ENCODE measurements around the gene MPO. TPM values are rescaled to one million over a fixed set of nuclear protein-coding genes. Genes with fewer than 3 reads are reported as not detected.
A peak's percentile ranks its signal among the peaks of the same experiment; 100 is the strongest.

Gene MPO
- total RNA-seq, 2 donors from 2014 or later: not detected

DNA sequence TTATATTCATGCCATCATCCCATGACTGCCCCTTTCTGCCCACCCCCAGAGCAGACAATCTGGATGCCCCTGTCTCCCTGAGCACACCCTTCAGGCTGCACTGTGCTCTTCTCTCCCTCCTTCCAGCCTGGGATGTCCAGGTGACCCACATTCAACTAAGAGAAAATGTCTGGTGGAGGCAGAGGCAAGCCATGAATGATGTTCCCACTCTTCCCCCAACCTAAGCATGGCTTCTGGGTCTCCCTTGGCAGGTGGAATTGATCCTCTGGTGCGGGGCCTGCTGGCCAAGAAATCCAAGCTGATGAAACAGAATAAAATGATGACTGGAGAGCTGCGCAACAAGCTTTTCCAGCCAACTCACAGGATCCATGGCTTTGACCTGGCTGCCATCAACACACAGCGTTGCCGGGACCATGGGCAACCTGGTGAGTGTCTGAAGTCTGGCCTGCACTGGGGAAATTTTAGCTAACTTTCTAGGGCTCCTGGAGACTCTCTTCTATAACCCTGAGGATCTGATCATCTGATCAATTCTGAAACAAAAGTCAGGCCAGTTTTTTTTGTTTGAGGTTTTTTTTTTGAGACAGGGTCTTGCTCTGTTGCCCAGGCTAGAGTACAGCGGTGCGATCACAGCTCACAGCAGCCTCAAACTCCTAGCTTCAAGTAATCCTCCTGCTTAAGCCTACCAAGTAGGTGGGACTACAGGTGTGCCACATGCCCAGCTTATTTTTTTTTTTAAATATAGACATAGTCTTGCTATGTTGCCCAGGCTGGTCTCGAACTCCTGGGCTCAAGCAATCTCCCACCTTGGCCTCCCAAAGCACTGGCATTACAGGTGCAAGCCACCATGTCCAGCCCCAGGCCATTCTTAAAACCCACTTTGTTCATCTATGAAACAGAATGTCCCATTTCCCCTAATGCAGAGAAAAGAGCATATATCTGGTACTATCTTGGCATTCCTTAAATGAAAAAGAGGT, 14.5 kb downstream of the MPO start:
- DNase-seq (ENCODE audit: low spot score in 2 of 2) (no peak), ATAC-seq (no peak)
- Mint-ChIP-seq H3K36me3 (no peaks in the 10 kb centered on the region), H3K9me3 (no peaks in the 10 kb centered on the region), H3K27ac (no peak overlapping the region)

DNA sequence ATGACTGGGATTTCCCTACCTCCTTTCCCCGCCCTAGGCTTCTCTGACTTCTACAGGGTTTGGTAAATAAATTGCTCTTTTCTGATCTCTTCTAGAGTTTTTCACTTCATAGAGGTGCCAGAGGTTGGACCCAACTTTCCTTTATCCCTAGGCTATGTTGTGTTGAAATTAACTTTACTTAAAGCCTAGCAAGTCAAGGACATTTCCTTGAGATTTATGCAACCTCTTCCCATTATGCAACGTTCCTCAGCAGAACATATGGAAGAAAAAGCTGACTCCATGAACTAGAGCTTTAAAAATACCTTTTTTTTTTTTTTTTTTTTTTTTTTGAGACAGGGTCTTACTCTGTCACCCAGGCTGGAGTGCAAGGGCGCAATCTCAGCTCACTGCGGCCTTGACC, 15.5 kb downstream of the MPO start:
- H3K27ac Mint-ChIP-seq: no peak overlapping the region
- no peak for DNase-seq (ENCODE audit: low spot score in 2 of 2)
- no peaks in the 10 kb centered on the region for H3K36me3 Mint-ChIP-seq
- no peaks in the 10 kb centered on the region for H3K9me3 Mint-ChIP-seq
- ATAC-seq: no peak

DNA sequence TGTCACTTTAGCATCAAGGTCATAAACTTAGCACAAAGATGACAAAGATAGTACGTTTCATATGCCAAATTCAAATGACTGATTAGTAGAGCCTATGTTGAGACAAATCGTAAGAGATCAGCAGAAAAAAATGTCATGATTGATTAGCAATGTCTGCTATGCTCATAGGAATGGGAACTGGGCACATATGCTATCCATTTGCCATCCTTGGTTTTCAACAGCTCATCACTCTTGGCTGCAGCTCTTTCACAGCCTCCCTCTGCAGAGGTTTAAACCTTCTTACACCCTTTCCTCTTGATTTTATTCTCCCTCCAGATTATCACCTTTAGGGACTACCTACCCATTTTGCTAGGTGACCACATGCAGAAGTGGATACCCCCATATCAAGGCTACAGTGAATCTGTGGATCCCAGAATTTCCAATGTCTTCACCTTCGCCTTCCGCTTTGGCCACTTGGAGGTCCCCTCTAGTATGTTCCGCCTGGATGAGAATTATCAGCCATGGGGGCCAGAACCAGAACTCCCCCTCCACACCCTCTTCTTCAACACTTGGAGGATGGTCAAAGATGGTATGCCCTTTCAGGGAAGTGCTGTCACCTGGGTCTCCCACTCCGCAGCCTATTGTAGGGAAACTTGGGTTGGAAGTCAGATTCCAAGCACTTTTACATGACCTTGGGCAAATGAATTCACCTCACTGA, 16.2 kb downstream of the MPO start:
- DNase-seq (ENCODE audit: low spot score in 2 of 2) (peak in 1 of 2 donors; percentile 23), ATAC-seq (no peak)
- Mint-ChIP-seq H3K36me3 (no peaks in the 10 kb centered on the region), H3K27ac (no peak overlapping the region), H3K9me3 (no peaks in the 10 kb centered on the region)

DNA sequence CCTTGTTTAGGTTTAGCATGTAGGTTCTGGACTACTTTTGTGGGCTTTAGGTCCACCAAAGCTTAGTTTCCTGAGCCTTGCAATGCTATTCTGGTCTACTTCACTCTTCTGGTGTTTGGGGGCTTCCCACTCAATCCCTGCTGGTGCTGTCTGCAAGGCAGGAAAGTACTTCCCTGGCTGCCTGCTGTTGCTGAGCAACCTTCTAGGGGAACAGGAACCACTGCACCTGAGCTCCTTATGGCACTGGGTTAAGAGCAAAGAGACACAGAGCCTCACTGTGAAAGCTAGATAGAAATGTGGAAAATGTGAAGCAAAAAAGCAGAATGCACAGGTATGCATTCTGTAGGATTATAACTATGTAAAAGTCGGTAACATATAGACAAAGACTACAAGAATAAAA, 17.0 kb downstream of the MPO start:
- no peak for DNase-seq (ENCODE audit: low spot score in 2 of 2)
- Mint-ChIP-seq H3K9me3 (no peaks in the 10 kb centered on the region), H3K27ac (no peak overlapping the region), H3K36me3 (no peaks in the 10 kb centered on the region)
- ATAC-seq: no peak

DNA sequence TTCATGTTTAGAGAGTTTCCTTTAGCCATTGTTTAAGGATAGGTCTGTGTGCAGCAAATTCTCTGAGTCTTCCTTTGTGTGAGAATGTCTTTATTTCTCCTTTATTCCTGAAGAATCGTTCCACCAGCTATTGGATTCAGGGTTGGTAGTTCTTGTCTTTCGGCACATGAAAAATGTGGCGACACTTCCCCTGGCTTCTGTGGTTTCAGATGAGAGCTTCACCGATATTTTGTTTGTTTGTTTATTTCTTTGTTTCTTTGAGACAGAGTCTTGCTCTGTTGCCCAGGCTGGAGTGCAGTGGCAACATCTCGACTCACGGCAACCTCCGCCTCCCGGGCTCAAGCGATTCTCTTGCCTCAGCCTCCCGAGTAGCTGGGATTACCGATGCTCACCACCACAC, 18.6 kb downstream of the MPO start:
- no peak overlapping the region for H3K27ac Mint-ChIP-seq
- DNase-seq (ENCODE audit: low spot score in 2 of 2): peak in 1 of 2 donors; percentile 2

DNA sequence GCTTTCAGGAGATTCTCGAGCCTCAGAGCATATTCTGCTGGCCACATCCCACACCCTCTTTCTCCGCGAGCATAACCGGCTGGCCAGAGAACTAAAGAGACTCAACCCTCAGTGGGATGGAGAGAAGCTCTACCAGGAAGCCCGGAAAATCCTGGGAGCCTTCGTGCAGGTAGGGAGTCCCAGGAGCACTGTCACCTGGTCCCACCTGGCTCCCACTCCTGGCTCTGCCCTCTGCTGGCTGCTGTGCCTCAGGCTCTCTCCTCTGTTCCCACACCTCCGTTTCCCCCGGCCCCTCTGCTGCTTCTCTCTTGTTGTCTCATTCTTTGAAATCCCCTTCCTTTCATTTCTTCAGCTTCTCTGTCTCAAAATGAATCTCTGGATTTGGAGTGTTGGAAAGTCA, 25.9 kb downstream of the MPO start:
- H3K36me3 Mint-ChIP-seq: no peaks in the 10 kb centered on the region
- ATAC-seq (no peak), DNase-seq (ENCODE audit: low spot score in 2 of 2) (no peak)
- H3K9me3 Mint-ChIP-seq: no peaks in the 10 kb centered on the region
- H3K27ac Mint-ChIP-seq: no peak overlapping the region

More for the DNA sequence above, 18.6 kb downstream of the MPO start:
- no peaks in the 10 kb centered on the region for H3K9me3 Mint-ChIP-seq
- H3K36me3 Mint-ChIP-seq: no peaks in the 10 kb centered on the region
- ATAC-seq: no peak

DNA sequence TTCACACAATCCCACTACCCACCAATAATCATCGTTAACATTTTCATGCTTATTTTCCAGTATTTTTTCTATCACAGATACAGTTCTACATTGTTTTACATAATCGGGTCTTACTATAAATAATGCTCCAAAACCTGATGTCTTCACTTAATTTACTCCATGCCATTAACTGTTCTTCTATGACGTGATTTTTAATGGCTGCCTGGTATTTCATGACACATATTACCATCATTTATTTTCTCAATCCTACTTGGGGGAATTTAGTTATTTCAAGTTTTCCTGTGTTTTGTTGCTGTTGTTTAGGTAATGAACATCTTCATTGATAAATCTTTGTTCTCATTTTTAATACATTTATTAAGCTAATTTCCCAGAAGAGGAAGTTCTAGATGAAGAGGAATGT, 27.7 kb downstream of the MPO start:
- Mint-ChIP-seq H3K9me3 (no peaks in the 10 kb centered on the region), H3K36me3 (no peaks in the 10 kb centered on the region), H3K27ac (no peak overlapping the region)
- DNase-seq (ENCODE audit: low spot score in 2 of 2): no peak
- no peak for ATAC-seq

DNA sequence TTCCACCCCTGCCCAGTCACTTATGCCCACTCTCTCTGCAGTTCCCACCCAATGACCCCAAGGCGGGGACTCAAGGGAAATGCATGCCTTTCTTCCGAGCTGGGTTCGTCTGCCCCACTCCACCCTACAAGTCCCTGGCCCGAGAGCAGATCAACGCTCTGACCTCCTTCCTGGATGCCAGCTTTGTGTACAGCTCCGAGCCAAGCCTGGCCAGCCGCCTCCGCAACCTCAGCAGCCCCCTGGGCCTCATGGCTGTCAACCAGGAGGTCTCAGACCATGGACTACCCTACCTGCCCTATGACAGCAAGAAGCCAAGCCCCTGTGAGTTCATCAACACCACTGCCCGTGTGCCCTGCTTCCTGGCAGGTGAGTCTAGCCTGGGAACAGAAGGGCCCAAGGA, 28.6 kb downstream of the MPO start:
- Mint-ChIP-seq H3K27ac (no peak overlapping the region), H3K36me3 (no peaks in the 10 kb centered on the region), H3K9me3 (no peaks in the 10 kb centered on the region)
- ATAC-seq: no peak
- no peak for DNase-seq (ENCODE audit: low spot score in 2 of 2)

DNA sequence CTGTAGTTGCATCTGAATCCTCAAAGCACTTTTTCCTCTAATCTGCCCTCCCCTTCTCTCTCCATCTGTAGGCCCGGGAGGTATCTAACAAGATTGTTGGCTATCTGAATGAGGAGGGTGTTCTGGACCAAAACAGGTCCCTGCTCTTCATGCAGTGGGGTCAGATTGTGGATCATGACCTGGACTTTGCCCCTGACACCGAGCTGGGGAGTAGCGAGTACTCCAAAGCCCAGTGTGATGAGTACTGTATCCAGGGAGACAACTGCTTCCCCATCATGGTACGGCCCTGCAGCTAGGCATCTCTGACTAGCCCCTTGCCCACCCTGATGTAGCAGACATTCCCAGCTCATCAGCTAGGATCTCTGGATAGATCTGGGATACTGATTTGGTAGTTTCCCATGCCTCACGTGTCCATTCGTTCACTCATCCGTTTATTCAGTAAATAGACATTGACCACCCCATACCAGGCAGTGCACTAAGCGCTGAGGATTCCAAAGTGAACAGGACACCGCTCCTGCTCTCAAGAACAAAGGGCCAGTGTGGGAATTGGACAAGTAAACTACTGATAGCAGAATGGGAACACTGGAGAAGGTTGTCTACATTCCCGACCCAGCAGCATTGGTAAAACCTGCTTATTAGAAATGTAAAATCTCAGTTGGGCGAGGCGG, 30.3 kb downstream of the MPO start:
- no peak for ATAC-seq
- Mint-ChIP-seq H3K27ac (no peak overlapping the region), H3K9me3 (no peaks in the 10 kb centered on the region), H3K36me3 (no peaks in the 10 kb centered on the region)
- DNase-seq (ENCODE audit: low spot score in 2 of 2): no peak

DNA sequence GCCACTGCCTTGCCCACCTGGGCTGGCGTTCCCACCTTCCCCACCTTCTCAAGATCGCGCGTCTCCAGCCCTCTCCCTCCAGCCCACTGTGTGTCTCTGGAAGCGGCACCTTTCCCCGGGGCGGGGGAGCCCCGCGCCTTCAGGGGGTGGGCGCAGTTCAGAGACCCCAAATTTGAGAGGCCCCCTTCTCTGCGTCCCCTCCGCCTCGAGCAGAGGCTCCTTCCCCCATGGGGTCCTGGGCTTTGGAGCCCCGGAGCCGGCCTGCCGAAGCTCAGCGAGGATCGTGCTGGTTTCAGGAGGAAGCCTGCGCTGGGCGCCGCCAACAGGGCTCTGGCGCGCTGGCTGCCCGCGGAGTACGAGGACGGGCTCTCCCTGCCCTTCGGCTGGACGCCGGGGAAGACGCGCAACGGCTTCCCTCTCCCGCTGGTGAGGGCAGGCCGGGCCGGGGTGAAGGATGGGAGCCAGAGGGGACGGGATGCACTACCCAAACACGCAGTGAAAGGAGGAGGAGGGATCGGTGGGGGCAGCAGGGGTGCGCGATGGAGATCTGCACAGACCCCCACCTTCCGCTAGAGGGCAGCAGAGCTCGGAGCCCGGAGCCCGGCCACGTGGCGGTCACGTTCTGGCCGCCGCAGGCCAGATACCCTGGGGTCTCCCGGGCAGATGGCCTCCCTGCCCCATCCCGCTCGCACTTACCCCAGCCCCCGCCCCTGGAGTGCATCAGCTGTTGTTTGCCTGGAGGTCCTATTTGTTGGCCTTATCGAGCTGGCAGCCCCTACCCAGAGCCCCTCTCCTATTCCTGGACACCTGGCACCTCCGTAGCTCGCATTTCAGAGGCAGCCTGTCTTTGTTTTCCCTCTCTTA, 31.2 kb downstream of the MPO start:
- Mint-ChIP-seq H3K36me3 (no peaks in the 10 kb centered on the region), H3K9me3 (no peaks in the 10 kb centered on the region), H3K27ac (no peak overlapping the region)
- peak; percentile 78 to 85 for DNase-seq (ENCODE audit: low spot score in 2 of 2)
- peak; percentile 89 to 91 for ATAC-seq

DNA sequence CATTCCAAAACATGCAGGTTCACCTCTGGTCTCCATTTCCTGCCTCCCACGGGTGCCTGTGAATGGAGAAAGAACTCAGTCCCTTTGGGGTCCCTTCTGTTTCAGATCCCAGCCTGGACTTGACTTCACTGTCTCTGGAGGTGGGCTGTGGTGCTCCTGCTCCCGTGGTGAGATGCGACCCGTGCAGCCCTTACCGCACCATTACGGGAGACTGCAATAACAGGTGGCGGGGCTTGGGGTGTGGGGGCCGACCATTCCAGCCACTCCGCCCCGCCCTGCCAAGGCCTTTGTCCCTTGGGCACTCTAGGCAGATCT, 31.8 kb downstream of the MPO start:
- no peak for DNase-seq (ENCODE audit: low spot score in 2 of 2)
- peak in 1 of 2 donors; percentile 12 for ATAC-seq
- Mint-ChIP-seq H3K9me3 (no peaks in the 10 kb centered on the region), H3K27ac (no peak overlapping the region), H3K36me3 (no peaks in the 10 kb centered on the region)

DNA sequence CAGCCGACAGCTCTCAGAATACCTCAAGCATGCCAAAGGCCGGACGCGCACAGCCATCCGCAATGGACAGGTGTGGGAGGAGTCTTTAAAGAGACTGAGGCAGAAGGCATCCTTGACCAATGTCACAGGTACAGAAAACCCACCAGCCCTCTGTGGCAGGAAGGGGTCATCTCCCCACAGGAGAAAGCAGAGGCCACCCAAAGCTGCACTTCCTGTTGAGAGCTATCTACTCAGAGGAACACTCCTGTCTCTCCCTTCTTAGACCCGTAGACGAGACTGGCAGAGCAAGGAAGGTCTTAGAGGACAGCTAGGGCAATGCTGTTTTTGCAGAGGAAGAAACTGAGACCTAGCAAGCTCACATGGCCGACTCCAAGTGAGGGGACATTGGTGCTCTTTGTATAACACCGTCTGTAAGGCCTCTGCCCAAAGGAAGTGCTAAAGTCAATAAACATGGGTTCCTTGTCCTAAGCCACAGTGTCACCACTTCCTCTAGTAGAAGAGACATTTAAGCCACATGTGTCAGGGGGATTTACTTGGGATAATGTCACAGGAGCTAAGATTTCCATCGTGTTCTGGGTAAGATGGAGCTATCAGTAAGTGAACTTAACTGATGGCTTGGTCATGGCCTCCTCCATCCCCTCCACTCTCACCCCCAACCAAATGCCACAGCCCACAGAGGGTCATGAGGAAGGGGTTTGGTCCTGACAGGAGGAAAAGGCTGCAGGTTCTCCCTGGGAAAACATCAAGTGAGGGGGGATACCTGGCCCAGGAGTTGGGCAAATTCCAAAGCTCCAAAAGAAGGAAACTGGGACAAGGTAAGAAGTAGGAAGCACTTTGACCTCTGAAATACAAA, 33.0 kb downstream of the MPO start:
- Mint-ChIP-seq H3K9me3 (no peaks in the 10 kb centered on the region), H3K27ac (no peak overlapping the region), H3K36me3 (no peaks in the 10 kb centered on the region)
- DNase-seq (ENCODE audit: low spot score in 2 of 2) (no peak), ATAC-seq (peak in 1 of 2 donors; percentile 28)

DNA sequence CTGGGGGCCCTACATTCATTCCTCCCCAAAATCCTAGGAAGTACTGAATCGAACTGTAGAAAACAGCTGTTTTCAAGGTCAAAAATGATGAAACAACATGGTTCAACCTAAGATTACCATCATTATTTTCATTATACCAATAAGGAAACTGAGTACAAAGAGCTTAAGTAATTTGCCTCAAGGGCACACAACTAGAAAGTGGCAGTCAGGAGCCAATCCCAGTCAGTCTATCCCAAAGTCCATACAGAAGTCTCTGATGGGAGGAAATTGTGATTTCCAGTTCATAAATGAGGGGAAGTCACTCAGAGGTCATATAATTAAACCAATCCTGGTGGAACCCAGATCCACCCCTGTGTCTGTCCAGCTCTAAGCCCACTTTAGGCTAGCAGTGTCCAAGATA, 34.0 kb downstream of the MPO start:
- Mint-ChIP-seq H3K9me3 (no peaks in the 10 kb centered on the region), H3K36me3 (no peaks in the 10 kb centered on the region), H3K27ac (no peak overlapping the region)
- ATAC-seq (no peak), DNase-seq (ENCODE audit: low spot score in 2 of 2) (no peak)

DNA sequence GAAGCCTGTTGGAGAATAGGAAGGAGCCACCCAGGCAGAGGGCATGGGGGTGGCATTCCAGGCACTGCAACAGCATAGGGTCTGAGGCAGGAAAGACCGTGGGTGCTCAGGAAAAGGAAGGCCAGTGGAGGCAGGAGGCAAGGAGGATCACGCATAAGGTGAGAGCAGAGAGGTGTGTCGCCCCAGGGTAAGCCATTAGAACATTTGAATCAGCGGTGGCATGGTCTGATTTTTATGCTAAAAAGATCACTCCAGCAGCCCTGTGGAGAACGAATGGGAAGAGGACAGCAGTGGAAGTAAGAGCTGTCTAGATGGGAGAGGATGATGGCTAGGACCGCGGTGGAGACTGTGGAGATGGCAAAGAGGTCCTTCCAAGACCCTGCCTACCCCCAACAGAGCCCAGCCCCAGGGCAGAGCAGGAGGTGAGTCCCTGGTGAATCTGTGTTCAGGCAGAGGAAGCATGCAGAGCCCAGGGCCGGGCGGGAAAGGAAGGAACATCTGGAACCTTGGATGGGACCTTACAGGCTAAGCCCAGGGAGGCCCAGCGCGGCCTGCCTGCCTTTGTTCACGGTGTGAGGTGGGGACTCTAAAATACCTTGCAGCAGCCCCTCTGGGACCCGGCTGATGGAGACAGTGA, 34.5 kb downstream of the MPO start:
- no peaks in the 10 kb centered on the region for H3K36me3 Mint-ChIP-seq
- H3K9me3 Mint-ChIP-seq: no peaks in the 10 kb centered on the region
- ATAC-seq (no peak), DNase-seq (ENCODE audit: low spot score in 2 of 2) (no peak)
- H3K27ac Mint-ChIP-seq: no peak overlapping the region

DNA sequence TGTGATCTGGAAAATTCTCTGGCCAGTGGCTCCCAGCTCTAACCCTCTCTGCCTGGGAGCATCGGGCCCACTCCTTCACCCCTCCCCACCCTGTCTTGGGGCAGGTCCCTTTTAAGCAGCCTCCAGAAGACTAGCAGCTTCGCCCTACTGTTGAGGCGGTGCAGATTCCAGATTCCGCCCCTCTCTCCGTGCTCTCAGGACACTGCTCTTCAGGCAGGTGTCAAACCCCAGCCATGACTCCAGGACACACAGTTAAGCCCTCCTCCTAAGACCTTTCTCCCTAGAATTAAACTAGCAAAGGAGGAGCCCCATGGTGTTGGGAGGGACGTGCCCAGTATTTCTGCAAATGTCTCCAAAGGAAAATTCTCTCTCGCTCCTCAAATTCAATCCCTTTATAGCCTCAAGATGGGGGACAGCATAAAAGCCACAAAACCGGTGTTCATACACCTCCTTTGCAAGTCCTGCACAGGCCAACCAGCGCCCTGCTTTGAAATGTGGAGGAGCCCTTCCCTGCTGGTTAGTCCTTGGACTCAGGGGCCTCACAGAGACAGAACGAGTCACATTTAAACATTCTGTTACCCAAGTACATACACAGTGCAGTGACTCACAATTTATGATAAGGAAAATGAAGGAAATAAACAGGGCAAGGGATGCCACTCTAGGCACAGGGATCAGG, 35.2 kb downstream of the MPO start:
- Mint-ChIP-seq H3K36me3 (no peaks in the 10 kb centered on the region), H3K9me3 (no peaks in the 10 kb centered on the region), H3K27ac (no peak overlapping the region)
- no peak for ATAC-seq
- DNase-seq (ENCODE audit: low spot score in 2 of 2): no peak

Data from activated naive CD4-positive, alpha-beta T cell treated with anti-CD3 and anti-CD28 coated beads, Interleukin-2, amount 50 U/mL, for 72 hours (primary cell).